Neutrophil (primary cell): ENCODE results near the gene NEK11.

Experiments
- H3K27ac ChIP-seq: fragments of 200-600 bp; sonication (generic); 2 replicates; pipeline ENCODE4 v1.5.1; 2016; ENCODE audit warnings: mild to moderate bottlenecking, moderate library complexity
- H3K27me3 ChIP-seq: fragments of 200-600 bp; sonication (generic); 2 replicates; pipeline ENCODE4 v1.6.0; 2016; ENCODE audit warnings: mild to moderate bottlenecking
- H3K36me3 ChIP-seq: fragments of 200-600 bp; sonication (generic); 2 replicates; pipeline ENCODE4 v1.5.1; 2017
- H3K4me1 ChIP-seq, 2 experiments: fragments of 200-600 bp in 1 of 2; sonication (generic) in 1 of 2; 1 replicate in 1 of 2; 2 replicates in 1 of 2; pipeline versions ENCODE4 v1.5.1 to v1.6.1; 2013 to 2016; ENCODE audit warnings: low read depth in 1 of 2, low read length in 1 of 2, mild to moderate bottlenecking in 1 of 2, moderate library complexity in 1 of 2; ENCODE audit not compliant: control insufficient read depth in 1 of 2, insufficient read depth in 1 of 2
- H3K4me3 ChIP-seq, 2 experiments: fragments of 200-600 bp in 1 of 2; sonication (generic) in 1 of 2; 1 replicate in 1 of 2; 2 replicates in 1 of 2; pipeline ENCODE4 v1.5.1; 2013 to 2016; ENCODE audit warnings: low read depth in 1 of 2, low read length in 1 of 2, mild to moderate bottlenecking in 1 of 2, moderate library complexity in 1 of 2
- H3K9me3 ChIP-seq: fragments of 200-600 bp; sonication (generic); 2 replicates; pipeline ENCODE4 v1.5.1; 2016
- TF ChIP-seq, protein P1 (sequence below): fragments of 200-600 bp; sonication (generic); IDR thresholded peaks from 2 replicates; pipeline ENCODE4 v1.5.1; 2016; ENCODE audit warnings: antibody characterized with exemption

The NEK11 gene

DNA sequence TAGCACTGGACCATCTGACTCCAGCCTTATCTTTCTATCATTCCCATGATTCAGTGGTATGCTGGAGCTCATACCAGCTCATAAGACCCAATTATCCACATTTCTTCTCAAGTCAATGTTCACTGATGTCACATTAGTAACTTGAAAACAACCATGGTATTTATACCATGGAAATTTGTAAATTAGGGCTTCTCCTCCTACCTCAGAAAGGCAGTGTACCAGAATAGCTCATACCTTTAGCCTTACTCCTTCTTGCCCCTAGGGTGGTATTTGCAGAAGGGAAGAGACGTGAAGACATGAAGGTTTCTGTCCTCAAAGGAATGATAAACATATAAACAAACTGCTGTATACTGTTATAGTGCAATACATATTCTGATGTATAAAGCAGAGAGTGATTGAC is 114.2 kb downstream of the NEK11 start:
- no peaks in the 10 kb centered on the region for H3K4me1 ChIP-seq
- H3K36me3 ChIP-seq, result no peaks in the 10 kb centered on the region
- H3K9me3 ChIP-seq, result no peaks in the 10 kb centered on the region
- H3K27me3 ChIP-seq, result no peaks in the 10 kb centered on the region
- no peak overlapping the region for H3K4me3 ChIP-seq
- TF ChIP-seq, protein P1, sequence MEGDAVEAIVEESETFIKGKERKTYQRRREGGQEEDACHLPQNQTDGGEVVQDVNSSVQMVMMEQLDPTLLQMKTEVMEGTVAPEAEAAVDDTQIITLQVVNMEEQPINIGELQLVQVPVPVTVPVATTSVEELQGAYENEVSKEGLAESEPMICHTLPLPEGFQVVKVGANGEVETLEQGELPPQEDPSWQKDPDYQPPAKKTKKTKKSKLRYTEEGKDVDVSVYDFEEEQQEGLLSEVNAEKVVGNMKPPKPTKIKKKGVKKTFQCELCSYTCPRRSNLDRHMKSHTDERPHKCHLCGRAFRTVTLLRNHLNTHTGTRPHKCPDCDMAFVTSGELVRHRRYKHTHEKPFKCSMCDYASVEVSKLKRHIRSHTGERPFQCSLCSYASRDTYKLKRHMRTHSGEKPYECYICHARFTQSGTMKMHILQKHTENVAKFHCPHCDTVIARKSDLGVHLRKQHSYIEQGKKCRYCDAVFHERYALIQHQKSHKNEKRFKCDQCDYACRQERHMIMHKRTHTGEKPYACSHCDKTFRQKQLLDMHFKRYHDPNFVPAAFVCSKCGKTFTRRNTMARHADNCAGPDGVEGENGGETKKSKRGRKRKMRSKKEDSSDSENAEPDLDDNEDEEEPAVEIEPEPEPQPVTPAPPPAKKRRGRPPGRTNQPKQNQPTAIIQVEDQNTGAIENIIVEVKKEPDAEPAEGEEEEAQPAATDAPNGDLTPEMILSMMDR, result no peak
- no peak overlapping the region for H3K27ac ChIP-seq

- Histone ChIP-seq H3K4me1 (no peaks in the 10 kb centered on the region), H3K27me3 (no peaks in the 10 kb centered on the region), H3K4me3 (no peak overlapping the region), H3K36me3 (no peaks in the 10 kb centered on the region), H3K27ac (no peak overlapping the region), H3K9me3 (no peaks in the 10 kb centered on the region)
- TF ChIP-seq, protein P1, result no peak
These were observed 115.1 kb downstream of the NEK11 start for GRCh38 chr3:131141770-131142169.

DNA sequence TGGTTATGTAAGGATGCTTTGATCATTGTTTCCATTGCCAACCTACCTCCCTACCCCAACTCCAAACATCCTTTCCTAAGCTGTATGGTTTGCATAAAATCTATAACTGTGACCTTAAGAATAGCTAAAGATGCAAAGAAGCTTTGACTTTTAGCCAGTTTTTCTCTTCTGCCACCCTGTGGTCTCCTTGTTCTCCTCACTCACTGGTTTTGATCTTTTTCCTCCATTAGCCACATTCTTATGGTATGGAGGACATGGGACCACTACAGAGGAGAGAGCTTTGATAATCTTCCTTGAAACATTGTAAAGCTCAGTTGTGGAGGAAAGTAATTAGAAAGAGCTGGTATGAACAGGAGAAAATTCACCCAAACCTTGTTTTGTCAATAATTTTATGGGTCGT is 115.9 kb downstream of the NEK11 start:
- H3K27me3 ChIP-seq, result no peaks in the 10 kb centered on the region
- no peak overlapping the region for H3K4me3 ChIP-seq
- TF ChIP-seq, protein P1, result no peak
- no peaks in the 10 kb centered on the region for H3K9me3 ChIP-seq
- H3K27ac ChIP-seq, result no peak overlapping the region
- no peaks in the 10 kb centered on the region for H3K36me3 ChIP-seq
- no peaks in the 10 kb centered on the region for H3K4me1 ChIP-seq

GRCh38 chr3:131143802-131144201 is 117.1 kb downstream of the NEK11 start:
- H3K4me1 ChIP-seq, result no peaks in the 10 kb centered on the region
- no peaks in the 10 kb centered on the region for H3K9me3 ChIP-seq
- no peaks in the 10 kb centered on the region for H3K27me3 ChIP-seq
- H3K36me3 ChIP-seq, result no peaks in the 10 kb centered on the region
- no peak overlapping the region for H3K27ac ChIP-seq
- TF ChIP-seq, protein P1, result no peak
- H3K4me3 ChIP-seq, result no peak overlapping the region

DNA sequence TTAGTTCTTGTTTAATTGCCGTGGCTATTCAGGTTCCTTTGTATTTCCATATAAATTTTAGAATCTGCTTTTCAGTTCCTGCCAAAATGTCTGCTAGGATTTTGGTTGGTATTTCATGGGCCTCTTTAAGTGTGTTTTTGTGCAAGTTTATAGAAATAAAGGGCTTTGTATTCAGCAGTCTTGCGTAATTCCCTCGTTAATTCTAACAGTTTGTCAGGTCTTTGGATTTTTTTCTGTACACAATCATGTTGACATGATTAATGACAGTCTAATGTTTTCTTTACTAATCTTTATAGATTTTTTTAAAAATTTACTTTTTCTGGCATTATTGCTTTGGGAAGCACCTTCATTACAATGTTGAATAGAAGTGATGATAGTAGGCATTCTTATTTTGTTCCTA is 120.9 kb downstream of the NEK11 start:
- TF ChIP-seq, protein P1, result no peak
- Histone ChIP-seq H3K36me3 (no peaks in the 10 kb centered on the region), H3K27me3 (no peaks in the 10 kb centered on the region), H3K27ac (no peak overlapping the region), H3K4me3 (no peak overlapping the region), H3K9me3 (no peaks in the 10 kb centered on the region), H3K4me1 (no peaks in the 10 kb centered on the region)

DNA sequence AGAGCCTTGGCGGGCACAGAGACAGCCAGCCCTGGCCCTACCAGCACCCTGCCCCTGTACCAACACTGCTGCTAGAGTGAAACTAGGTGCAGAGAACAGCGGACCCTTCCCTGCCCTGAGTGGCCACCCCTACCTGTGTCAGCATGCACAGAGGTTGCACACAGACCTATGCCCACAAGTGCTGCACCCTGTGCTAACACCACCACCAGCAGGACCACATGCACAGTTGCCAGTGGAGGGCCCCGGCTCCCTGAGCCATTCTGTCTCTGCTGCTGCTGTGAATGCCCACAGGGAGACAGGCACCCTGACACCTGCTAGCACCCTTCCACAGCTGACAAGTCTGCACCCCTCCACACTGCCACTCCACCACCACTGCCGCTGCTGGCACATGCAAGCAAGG is 131.8 kb downstream of the NEK11 start:
- Histone ChIP-seq H3K27me3 (no peaks in the 10 kb centered on the region), H3K36me3 (no peaks in the 10 kb centered on the region), H3K9me3 (no peaks in the 10 kb centered on the region), H3K27ac (no peak overlapping the region), H3K4me1 (no peaks in the 10 kb centered on the region), H3K4me3 (no peak overlapping the region)
- TF ChIP-seq, protein P1, result no peak
